Ovary (tissue), 3 donors: ENCODE measurements around the gene IGFBP6.

ENCODE experiments used
- CTCF ChIP-seq, 3 donors: fragments of 450-650 bp in 2 of 3; fragments of 200-600 bp in 1 of 3; IDR thresholded peaks; one replicate each; pipeline versions ENCODE4 v1.5.1 to v1.8.0; 2016 to 2022; ENCODE audit warnings: antibody characterized with exemption in 3 of 3, mild to moderate bottlenecking in 1 of 3
- POLR2A ChIP-seq: fragments of 450-650 bp; IDR thresholded peaks from one replicate; pipeline ENCODE4 v1.6.1; 2017; ENCODE audit warnings: antibody characterized with exemption, mild to moderate bottlenecking, moderate library complexity
- donor health status: DM: no; HTN: no; CAD: no.

GRCh38 chr12:53050426-53051057, 46.9 kb upstream of the IGFBP6 start:
- TF ChIP-seq CTCF (IDR thresholded peaks at IDR 0.05) (no peak), POLR2A (no peak)
